GM18870 (cell line): Measurements from ENCODE around the gene SLC9C2.
"Not testable (repeated sequence)": the region's sequence is repeated elsewhere in the genome, so short reads cannot be mapped to it uniquely, and the experiment has no call there.

Experiments used
- ATAC-seq: cut with Tn5 transposase; IDR thresholded peaks from one replicate; pipeline ENCODE4 v1.9.1; 2021; ENCODE audit warnings: moderate library complexity; ENCODE audit not compliant: unreplicated experiment

SLC9C2 gene

DNA sequence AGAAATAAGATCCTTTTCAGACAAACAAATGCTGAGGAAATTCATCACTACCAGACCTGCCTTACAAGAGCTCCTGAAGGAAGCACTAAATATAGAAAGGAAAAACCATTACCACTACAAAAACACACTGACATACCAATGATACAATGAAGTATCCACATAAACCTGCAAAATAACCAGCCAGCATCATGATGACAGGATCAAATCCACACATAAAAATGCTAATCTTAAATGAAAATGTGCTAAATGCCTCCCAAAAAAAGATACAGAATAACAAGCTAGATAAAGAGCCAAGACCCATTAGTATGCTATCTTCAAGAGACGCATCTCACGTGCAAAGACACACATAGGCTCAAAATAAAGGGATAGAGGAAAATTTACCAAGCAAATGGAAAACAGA lies 140.2 kb downstream of the SLC9C2 start:
- not testable (repeated sequence) for ATAC-seq

DNA sequence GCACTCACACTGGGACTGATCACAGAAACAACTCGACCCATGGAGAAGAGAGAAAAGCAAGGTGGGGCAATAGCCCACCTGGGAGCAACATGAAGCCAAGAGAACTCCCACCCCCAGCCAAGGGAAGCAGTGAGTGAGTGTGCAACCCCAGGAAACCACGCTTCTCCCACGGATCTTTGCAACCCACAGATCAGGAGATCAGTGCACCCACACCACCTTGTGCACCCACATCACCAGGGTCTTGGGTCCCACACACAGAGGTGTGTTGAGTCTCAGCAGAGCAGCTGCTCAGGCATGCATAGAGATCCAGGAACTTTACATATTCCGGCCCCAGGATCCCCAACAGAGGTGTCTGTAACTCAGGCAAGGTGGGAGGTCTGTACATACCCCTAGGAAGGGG lies 143.0 kb downstream of the SLC9C2 start:
- no peak for ATAC-seq

- no peak for ATAC-seq
These were observed 147.8 kb downstream of the SLC9C2 start for GRCh38 chr1:173454966-173455524.

DNA sequence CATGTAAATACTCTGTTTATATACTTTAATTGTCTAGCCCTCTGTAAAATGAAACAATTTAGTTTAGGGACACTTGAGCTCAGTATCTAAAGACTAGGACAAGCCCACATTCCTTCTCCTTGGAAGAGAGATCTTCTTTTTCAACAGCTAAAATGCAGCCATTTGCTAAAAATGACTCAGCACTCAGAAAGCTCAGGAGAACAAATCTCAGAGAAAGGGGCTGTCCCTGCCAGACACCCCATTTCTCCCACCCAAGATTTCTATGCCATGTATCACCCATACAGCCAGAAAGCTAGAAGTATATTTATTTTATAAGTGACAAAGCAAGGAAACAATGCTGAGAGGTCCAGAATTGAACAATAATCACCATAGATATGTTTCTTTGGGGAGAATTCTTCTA lies 148.9 kb downstream of the SLC9C2 start:
- ATAC-seq: no peak

GRCh38 chr1:173451981-173452380 lies 150.9 kb downstream of the SLC9C2 start:
- ATAC-seq: no peak
